ENCODE measurements around the gene ZRANB3. TPM values are rescaled to one million over a fixed set of nuclear protein-coding genes. Genes with fewer than 3 reads are reported as not detected.

The ZRANB3 gene
- total RNA-seq, 1 experiment from 2014 or later: 12.6 TPM

DNA sequence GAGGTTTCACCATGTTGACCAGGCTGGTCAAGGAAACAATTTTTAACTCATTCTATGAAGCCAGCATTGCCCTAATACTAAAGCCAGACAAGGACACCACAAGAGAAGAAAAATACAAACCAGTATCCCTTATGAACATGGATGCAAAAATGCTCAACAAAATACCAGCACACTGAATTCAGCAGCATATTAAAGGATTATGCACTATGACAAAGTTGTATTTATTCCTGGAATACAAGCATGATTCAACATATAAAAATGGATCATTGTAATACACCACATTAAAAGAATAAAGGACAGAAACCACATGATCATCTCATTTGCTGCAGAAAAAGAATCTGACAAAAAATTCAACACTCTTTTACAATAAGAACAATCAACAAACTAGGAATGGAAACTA lies 340.2 kb downstream of the ZRANB3 start:
- Histone ChIP-seq H3K4me3 (ENCODE audit: low read length) (no peak overlapping the region), H4K20me1 (ENCODE audit: insufficient read depth, low read depth, low read length) (no peaks in the 10 kb centered on the region), H3K4me2 (ENCODE audit: low read depth, low read length, poor library complexity, severe bottlenecking) (no peak overlapping the region), H2AFZ (ENCODE audit: low read length) (no peak overlapping the region), H3K9me2 (replicated peaks; ENCODE audit: insufficient read depth, low read length) (no peaks in the 10 kb centered on the region), H3K27me3 (ENCODE audit: low read length) (no peaks in the 10 kb centered on the region), H3K9me3 (ENCODE audit: low read length) (peaks cover 12% of the 10 kb centered on the region), H3K36me3 (ENCODE audit: insufficient read depth, low read length) (peaks cover 17% of the 10 kb centered on the region), H3K79me2 (ENCODE audit: low read length) (no peaks in the 10 kb centered on the region), H3K27ac (ENCODE audit: low read length) (no peak overlapping the region), H3K9ac (ENCODE audit: low read length) (no peak overlapping the region), H3K4me1 (ENCODE audit: low read length) (no peaks in the 10 kb centered on the region)
- no peak for DNase-seq

DNA sequence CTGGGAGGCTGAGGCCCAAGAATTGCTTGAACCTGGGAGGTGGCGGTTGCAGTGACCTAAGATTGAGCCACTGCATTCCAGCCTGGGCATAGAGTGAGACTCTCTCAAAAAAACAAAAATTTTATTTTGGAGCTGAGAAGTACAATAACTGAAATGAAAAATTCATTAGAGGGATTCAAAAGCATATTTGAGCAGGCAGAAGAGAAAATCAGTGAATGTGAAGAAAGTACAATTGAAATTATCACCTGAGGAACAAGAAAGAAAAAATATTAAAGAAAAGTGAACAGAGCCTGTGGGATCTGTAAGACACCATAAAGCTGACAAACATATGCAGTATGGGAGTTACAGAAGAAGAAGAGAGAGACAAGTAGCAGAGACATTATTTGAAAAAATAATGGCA lies 341.9 kb downstream of the ZRANB3 start:
- Histone ChIP-seq H3K9me2 (replicated peaks; ENCODE audit: insufficient read depth, low read length) (no peaks in the 10 kb centered on the region), H3K27ac (ENCODE audit: low read length) (no peak overlapping the region), H3K9me3 (ENCODE audit: low read length) (peaks cover 12% of the 10 kb centered on the region), H3K4me3 (ENCODE audit: low read length) (no peak overlapping the region), H3K27me3 (ENCODE audit: low read length) (no peaks in the 10 kb centered on the region), H3K4me2 (ENCODE audit: low read depth, low read length, poor library complexity, severe bottlenecking) (no peak overlapping the region), H4K20me1 (ENCODE audit: insufficient read depth, low read depth, low read length) (no peaks in the 10 kb centered on the region), H2AFZ (ENCODE audit: low read length) (no peak overlapping the region), H3K9ac (ENCODE audit: low read length) (no peak overlapping the region), H3K36me3 (ENCODE audit: insufficient read depth, low read length) (peaks cover 20% of the 10 kb centered on the region), H3K4me1 (ENCODE audit: low read length) (no peaks in the 10 kb centered on the region), H3K79me2 (ENCODE audit: low read length) (no peaks in the 10 kb centered on the region)
- no peak for DNase-seq

DNA sequence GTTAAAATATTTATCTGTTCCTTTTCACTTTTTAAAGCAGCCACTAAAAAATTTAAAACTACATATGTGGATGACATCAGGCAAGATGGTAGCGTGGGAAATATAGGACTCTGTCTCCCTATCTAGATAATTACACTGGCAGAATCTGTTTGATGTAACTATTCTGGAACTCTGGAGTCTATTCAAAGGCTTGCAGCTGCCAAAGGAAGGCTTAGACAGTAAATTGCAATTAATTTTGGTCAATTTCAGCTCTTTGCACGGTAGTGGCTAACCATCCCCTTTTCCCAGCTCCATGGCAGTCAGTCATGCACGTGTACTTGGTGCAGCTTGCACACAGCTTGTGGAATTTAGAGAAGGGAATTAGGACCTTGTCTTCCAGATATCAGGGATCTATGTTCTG lies 343.7 kb downstream of the ZRANB3 start:
- Histone ChIP-seq H3K9ac (ENCODE audit: low read length) (no peak overlapping the region), H4K20me1 (ENCODE audit: insufficient read depth, low read depth, low read length) (no peaks in the 10 kb centered on the region), H3K36me3 (ENCODE audit: insufficient read depth, low read length) (peaks cover 24% of the 10 kb centered on the region), H3K79me2 (ENCODE audit: low read length) (no peaks in the 10 kb centered on the region), H3K9me2 (replicated peaks; ENCODE audit: insufficient read depth, low read length) (no peaks in the 10 kb centered on the region), H3K4me3 (ENCODE audit: low read length) (no peak overlapping the region), H3K4me2 (ENCODE audit: low read depth, low read length, poor library complexity, severe bottlenecking) (no peak overlapping the region), H3K4me1 (ENCODE audit: low read length) (no peaks in the 10 kb centered on the region), H3K9me3 (ENCODE audit: low read length) (peaks cover 12% of the 10 kb centered on the region), H3K27me3 (ENCODE audit: low read length) (no peaks in the 10 kb centered on the region), H3K27ac (ENCODE audit: low read length) (no peak overlapping the region), H2AFZ (ENCODE audit: low read length) (no peak overlapping the region)
- DNase-seq: no peak

DNA sequence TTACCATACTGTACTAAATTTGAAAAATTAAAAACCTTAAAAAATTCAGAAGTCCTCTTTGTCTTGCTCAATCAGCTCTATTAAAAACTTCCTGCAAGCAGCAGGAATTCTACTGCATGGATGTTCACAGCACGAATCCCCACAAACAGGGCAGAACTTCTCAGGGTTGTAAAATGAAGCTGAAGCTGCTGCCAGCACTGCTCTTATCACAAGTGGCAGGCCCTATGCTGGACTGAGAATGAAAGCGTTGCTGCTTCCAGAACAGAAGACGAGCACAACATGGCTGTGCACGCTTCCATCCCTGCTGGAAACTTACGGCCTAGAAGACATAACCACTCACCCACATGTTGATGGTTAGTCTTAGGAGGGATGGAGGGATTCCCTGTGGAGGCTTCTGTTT lies 345.0 kb downstream of the ZRANB3 start:
- no peak for DNase-seq
- H4K20me1 ChIP-seq (ENCODE audit: insufficient read depth, low read depth, low read length): no peaks in the 10 kb centered on the region
- H3K27ac ChIP-seq (ENCODE audit: low read length): no peak overlapping the region
- H2AFZ ChIP-seq (ENCODE audit: low read length): no peak overlapping the region
- peaks cover 24% of the 10 kb centered on the region for H3K36me3 ChIP-seq (ENCODE audit: insufficient read depth, low read length)
- H3K4me1 ChIP-seq (ENCODE audit: low read length): no peaks in the 10 kb centered on the region
- peaks cover 12% of the 10 kb centered on the region for H3K9me3 ChIP-seq (ENCODE audit: low read length)
- H3K9ac ChIP-seq (ENCODE audit: low read length): no peak overlapping the region
- H3K79me2 ChIP-seq (ENCODE audit: low read length): no peaks in the 10 kb centered on the region
- H3K4me2 ChIP-seq (ENCODE audit: low read depth, low read length, poor library complexity, severe bottlenecking): no peak overlapping the region
- no peak overlapping the region for H3K4me3 ChIP-seq (ENCODE audit: low read length)
- H3K27me3 ChIP-seq (ENCODE audit: low read length): no peaks in the 10 kb centered on the region
- H3K9me2 ChIP-seq (replicated peaks; ENCODE audit: insufficient read depth, low read length): no peaks in the 10 kb centered on the region

DNA sequence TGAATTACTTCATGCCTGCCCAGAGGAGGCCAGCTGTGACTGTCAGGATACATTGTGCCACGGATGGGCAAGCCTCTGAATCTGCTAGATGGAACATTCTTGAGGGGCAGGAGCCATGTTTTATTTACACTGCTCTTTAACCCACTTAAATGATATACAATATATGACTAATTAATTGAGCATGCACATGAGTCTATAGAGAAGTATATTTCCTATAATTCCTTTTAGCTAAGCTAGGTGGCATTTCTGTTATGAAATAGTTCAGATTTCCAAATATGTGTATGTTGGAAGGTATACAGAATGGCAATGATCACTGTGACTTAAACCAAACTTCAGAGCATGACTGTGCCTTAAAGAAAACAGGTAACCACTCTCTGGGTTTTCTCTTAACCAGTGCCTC lies 347.2 kb downstream of the ZRANB3 start:
- Histone ChIP-seq H3K27me3 (ENCODE audit: low read length) (no peaks in the 10 kb centered on the region), H3K9ac (ENCODE audit: low read length) (no peak overlapping the region), H3K79me2 (ENCODE audit: low read length) (no peaks in the 10 kb centered on the region), H3K4me2 (ENCODE audit: low read depth, low read length, poor library complexity, severe bottlenecking) (no peak overlapping the region), H4K20me1 (ENCODE audit: insufficient read depth, low read depth, low read length) (no peaks in the 10 kb centered on the region), H3K4me3 (ENCODE audit: low read length) (no peak overlapping the region), H3K27ac (ENCODE audit: low read length) (no peak overlapping the region), H3K9me2 (replicated peaks; ENCODE audit: insufficient read depth, low read length) (no peaks in the 10 kb centered on the region), H3K4me1 (ENCODE audit: low read length) (peaks cover 7% of the 10 kb centered on the region), H2AFZ (ENCODE audit: low read length) (no peak overlapping the region), H3K36me3 (ENCODE audit: insufficient read depth, low read length) (peaks cover 19% of the 10 kb centered on the region), H3K9me3 (ENCODE audit: low read length) (peaks cover 6% of the 10 kb centered on the region)
- DNase-seq: no peak

GRCh38 chr2:135182601-135183000 lies 348.4 kb downstream of the ZRANB3 start:
- Histone ChIP-seq H3K9me2 (replicated peaks; ENCODE audit: insufficient read depth, low read length) (no peaks in the 10 kb centered on the region), H3K9ac (ENCODE audit: low read length) (no peak overlapping the region), H3K27ac (ENCODE audit: low read length) (no peak overlapping the region), H3K79me2 (ENCODE audit: low read length) (no peaks in the 10 kb centered on the region), H3K36me3 (ENCODE audit: insufficient read depth, low read length) (peaks cover 20% of the 10 kb centered on the region), H2AFZ (ENCODE audit: low read length) (no peak overlapping the region), H3K4me2 (ENCODE audit: low read depth, low read length, poor library complexity, severe bottlenecking) (no peak overlapping the region), H4K20me1 (ENCODE audit: insufficient read depth, low read depth, low read length) (no peaks in the 10 kb centered on the region), H3K4me1 (ENCODE audit: low read length) (peaks cover 7% of the 10 kb centered on the region), H3K4me3 (ENCODE audit: low read length) (no peak overlapping the region), H3K9me3 (ENCODE audit: low read length) (peaks cover 4% of the 10 kb centered on the region), H3K27me3 (ENCODE audit: low read length) (no peaks in the 10 kb centered on the region)
- no peak for DNase-seq

GRCh38 chr2:135182190-135182589 lies 348.8 kb downstream of the ZRANB3 start:
- Histone ChIP-seq H3K9ac (ENCODE audit: low read length) (no peak overlapping the region), H3K4me3 (ENCODE audit: low read length) (no peak overlapping the region), H4K20me1 (ENCODE audit: insufficient read depth, low read depth, low read length) (no peaks in the 10 kb centered on the region), H3K4me2 (ENCODE audit: low read depth, low read length, poor library complexity, severe bottlenecking) (no peak overlapping the region), H3K79me2 (ENCODE audit: low read length) (no peaks in the 10 kb centered on the region), H3K9me3 (ENCODE audit: low read length) (peaks cover under 1% of the 10 kb centered on the region; the same call in 1 of the 2 replicates), H3K27ac (ENCODE audit: low read length) (no peak overlapping the region), H2AFZ (ENCODE audit: low read length) (no peak overlapping the region), H3K27me3 (ENCODE audit: low read length) (no peaks in the 10 kb centered on the region), H3K9me2 (replicated peaks; ENCODE audit: insufficient read depth, low read length) (no peaks in the 10 kb centered on the region), H3K36me3 (ENCODE audit: insufficient read depth, low read length) (peaks cover 16% of the 10 kb centered on the region), H3K4me1 (ENCODE audit: low read length) (peaks cover 7% of the 10 kb centered on the region)
- DNase-seq: no peak

DNA sequence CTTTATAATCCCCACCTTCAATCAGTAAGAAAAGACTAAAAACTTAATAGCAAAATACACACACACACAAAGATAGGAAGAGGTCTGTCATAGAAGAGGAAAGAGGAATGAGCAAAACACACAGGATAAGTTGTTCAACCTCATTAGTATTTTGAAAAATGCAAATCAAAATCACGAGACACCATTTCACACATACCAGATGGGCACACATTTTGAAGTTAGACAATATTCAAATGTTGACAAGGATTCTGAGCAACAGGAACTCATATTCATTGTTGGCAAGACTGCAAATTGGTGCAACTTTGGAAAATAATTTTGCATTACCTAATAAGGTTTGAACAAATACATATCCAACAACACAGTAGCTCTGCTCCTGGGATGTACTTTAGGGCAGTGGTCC lies 351.3 kb downstream of the ZRANB3 start:
- Histone ChIP-seq H3K9ac (ENCODE audit: low read length) (no peak overlapping the region), H4K20me1 (ENCODE audit: insufficient read depth, low read depth, low read length) (no peaks in the 10 kb centered on the region), H3K9me3 (ENCODE audit: low read length) (no peaks in the 10 kb centered on the region), H3K27ac (ENCODE audit: low read length) (no peak overlapping the region), H3K4me3 (ENCODE audit: low read length) (no peak overlapping the region), H3K4me1 (ENCODE audit: low read length) (peaks cover 7% of the 10 kb centered on the region), H3K27me3 (ENCODE audit: low read length) (no peaks in the 10 kb centered on the region), H2AFZ (ENCODE audit: low read length) (no peak overlapping the region), H3K4me2 (ENCODE audit: low read depth, low read length, poor library complexity, severe bottlenecking) (no peak overlapping the region), H3K79me2 (ENCODE audit: low read length) (no peaks in the 10 kb centered on the region), H3K36me3 (ENCODE audit: insufficient read depth, low read length) (peaks cover 26% of the 10 kb centered on the region), H3K9me2 (replicated peaks; ENCODE audit: insufficient read depth, low read length) (no peaks in the 10 kb centered on the region)
- DNase-seq: no peak

- Histone ChIP-seq H3K9me2 (replicated peaks; ENCODE audit: insufficient read depth, low read length) (no peaks in the 10 kb centered on the region), H3K4me2 (ENCODE audit: low read depth, low read length, poor library complexity, severe bottlenecking) (no peak overlapping the region), H3K4me3 (ENCODE audit: low read length) (no peak overlapping the region), H3K27ac (ENCODE audit: low read length) (no peak overlapping the region), H4K20me1 (ENCODE audit: insufficient read depth, low read depth, low read length) (no peaks in the 10 kb centered on the region), H3K79me2 (ENCODE audit: low read length) (no peaks in the 10 kb centered on the region), H3K4me1 (ENCODE audit: low read length) (peaks cover 7% of the 10 kb centered on the region), H3K9ac (ENCODE audit: low read length) (no peak overlapping the region), H3K36me3 (ENCODE audit: insufficient read depth, low read length) (peaks cover 30% of the 10 kb centered on the region), H2AFZ (ENCODE audit: low read length) (no peak overlapping the region), H3K27me3 (ENCODE audit: low read length) (no peaks in the 10 kb centered on the region), H3K9me3 (ENCODE audit: low read length) (no peaks in the 10 kb centered on the region)
- no peak for DNase-seq
Measured at GRCh38 chr2:135175177-135175576, 355.8 kb downstream of the ZRANB3 start.
